Fibroblast of mammary gland (primary cell): ENCODE measurements around the gene NEGR1.
A peak's percentile ranks its signal among the peaks of the same experiment; 100 is the strongest.

Experiments
- DNase-seq: peaks from one replicate; pipeline ENCODE4 v3.0.0-alpha.2; 2010; ENCODE audit warnings: low read depth
- H3K4me3 ChIP-seq: 2 replicates; pipeline ENCODE4 v1.5.1; 2011; ENCODE audit warnings: low read depth, mild to moderate bottlenecking, low read length, moderate library complexity; ENCODE audit not compliant: control insufficient read depth
- CTCF ChIP-seq: conservative IDR thresholded peaks from 2 replicates; pipeline ENCODE4 v1.5.1; 2011; ENCODE audit warnings: low read depth, low read length, inconsistent platforms; ENCODE audit not compliant: control insufficient read depth, insufficient read depth

The NEGR1 gene

GRCh38 chr1:72186733-72187307 is 95.5 kb downstream of the NEGR1 start:
- peak; percentile 82 for TF ChIP-seq CTCF
- H3K4me3 ChIP-seq: no peak overlapping the region
- peak; percentile 49 for DNase-seq

GRCh38 chr1:72184099-72184701 is 98.1 kb downstream of the NEGR1 start:
- TF ChIP-seq CTCF: no peak

GRCh38 chr1:72182859-72183258 is 99.5 kb downstream of the NEGR1 start:
- no peak overlapping the region for H3K4me3 ChIP-seq
- no peak for TF ChIP-seq CTCF
- DNase-seq: no peak

More at GRCh38 chr1:72184099-72184701, 98.1 kb downstream of the NEGR1 start:
- DNase-seq: no peak
- H3K4me3 ChIP-seq: no peak overlapping the region

- peak; percentile 33 for DNase-seq
- H3K4me3 ChIP-seq: no peak overlapping the region
- TF ChIP-seq CTCF: no peak
Observed at GRCh38 chr1:72178266-72178665, 104.1 kb downstream of the NEGR1 start.

- DNase-seq: peak; percentile 55
- H3K4me3 ChIP-seq: no peak overlapping the region
- no peak for TF ChIP-seq CTCF
Observed at GRCh38 chr1:72177711-72178110, 104.6 kb downstream of the NEGR1 start.

GRCh38 chr1:72170246-72170645 is 112.1 kb downstream of the NEGR1 start:
- TF ChIP-seq CTCF: no peak
- no peak for DNase-seq
- H3K4me3 ChIP-seq: no peak overlapping the region
